OCI-LY1 (cell line): ENCODE measurements around the gene SMIM41.

ENCODE experiments used
- EZH2 ChIP-seq: fragments of 200-600 bp; sonication (generic), shearing (Covaris generic); IDR thresholded peaks from 2 replicates; pipeline ENCODE4 v1.8.0; 2017; ENCODE audit warnings: borderline replicate concordance, mixed run types, mild to moderate bottlenecking, antibody characterized with exemption, low read length, moderate library complexity, mixed read lengths
- TF ChIP-seq, protein P1 (sequence below): fragments of 200-600 bp; sonication (generic), shearing (Covaris generic); IDR thresholded peaks from 2 replicates; pipeline ENCODE4 v1.5.1; 2017; ENCODE audit warnings: mild to moderate bottlenecking, antibody characterized with exemption, low read length, moderate library complexity, mixed read lengths

DNA sequence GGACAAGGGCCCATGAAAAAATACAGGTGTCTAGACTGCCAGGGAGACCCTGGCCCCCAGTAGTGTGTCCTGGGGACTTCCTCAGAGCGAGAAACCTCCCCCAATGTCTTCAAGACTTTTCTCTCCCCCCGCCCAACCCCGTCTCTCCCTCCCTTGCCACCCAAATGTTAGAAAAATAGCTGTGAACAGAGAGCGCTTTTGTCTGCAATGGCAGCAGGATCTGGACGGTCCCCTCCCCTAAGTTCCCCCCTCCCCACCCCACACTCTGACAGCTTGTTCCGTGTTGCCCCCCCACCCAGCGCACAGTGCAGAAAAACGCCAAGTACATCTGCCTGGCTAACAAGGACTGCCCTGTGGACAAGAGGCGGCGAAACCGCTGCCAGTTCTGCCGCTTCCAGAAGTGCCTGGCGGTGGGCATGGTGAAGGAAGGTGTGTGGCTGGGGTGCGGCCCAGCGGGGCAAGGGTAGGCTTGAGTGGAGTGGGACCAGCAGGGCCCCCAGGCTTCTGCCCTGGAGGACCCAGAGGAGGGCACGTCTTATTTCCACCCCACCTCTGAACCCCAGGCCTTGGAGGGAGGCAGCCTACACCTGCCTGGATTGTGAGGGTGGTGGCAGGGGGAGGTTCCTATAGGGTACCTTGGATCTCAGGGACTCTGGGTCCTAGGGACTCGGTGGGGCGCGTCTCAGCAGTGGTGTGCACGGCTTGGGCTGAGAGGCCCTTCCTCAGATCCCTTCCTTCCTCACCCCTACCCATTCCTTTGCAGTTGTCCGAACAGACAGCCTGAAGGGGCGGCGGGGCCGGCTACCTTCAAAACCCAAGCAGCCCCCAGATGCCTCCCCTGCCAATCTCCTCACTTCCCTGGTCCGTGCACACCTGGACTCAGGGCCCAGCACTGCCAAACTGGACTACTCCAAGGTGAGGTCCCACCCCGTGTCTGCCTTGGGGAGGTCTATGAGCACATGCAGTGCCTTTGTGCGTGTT is 23.5 kb upstream of the SMIM41 start:
- TF ChIP-seq, protein P1, sequence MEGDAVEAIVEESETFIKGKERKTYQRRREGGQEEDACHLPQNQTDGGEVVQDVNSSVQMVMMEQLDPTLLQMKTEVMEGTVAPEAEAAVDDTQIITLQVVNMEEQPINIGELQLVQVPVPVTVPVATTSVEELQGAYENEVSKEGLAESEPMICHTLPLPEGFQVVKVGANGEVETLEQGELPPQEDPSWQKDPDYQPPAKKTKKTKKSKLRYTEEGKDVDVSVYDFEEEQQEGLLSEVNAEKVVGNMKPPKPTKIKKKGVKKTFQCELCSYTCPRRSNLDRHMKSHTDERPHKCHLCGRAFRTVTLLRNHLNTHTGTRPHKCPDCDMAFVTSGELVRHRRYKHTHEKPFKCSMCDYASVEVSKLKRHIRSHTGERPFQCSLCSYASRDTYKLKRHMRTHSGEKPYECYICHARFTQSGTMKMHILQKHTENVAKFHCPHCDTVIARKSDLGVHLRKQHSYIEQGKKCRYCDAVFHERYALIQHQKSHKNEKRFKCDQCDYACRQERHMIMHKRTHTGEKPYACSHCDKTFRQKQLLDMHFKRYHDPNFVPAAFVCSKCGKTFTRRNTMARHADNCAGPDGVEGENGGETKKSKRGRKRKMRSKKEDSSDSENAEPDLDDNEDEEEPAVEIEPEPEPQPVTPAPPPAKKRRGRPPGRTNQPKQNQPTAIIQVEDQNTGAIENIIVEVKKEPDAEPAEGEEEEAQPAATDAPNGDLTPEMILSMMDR, result no peak
- no peak for TF ChIP-seq EZH2
